ENCODE data around the gene APOO.

Gene APOO

DNA sequence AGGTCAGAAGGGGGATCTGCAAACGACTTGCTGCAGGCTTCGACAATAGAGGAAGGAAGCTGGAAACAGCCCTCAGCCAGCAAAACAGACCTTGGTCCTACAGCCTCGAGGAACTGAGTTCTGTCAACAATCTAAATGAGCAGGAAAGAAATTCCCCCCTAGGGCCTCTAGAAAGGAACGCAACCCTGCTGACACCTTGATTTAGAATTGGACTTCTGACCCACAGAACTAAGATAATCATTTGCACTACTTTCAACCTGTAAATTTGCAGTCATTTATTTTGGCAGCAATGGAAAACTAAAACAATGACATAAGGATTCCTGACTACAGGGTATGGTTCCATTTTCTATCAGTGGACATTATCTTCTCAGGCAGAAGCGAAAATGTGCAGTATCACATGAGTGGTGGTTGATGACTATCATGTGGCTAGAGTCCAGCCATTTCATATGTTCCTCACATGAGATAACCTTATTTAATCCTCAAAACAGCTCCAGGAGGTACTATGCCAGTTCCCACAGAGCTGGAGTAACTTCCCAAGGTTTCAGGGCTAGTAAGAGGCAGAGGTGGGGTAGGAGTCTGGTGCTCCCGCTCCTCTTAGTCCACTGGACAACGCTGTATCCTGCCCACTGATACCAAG is 63.1 kb downstream of the APOO start:
- Histone ChIP-seq H2AFZ (ENCODE audit: low read depth, low read length, severe bottlenecking) (no peak overlapping the region), H3K79me2 (ENCODE audit: insufficient read depth, low read length) (no peaks in the 10 kb centered on the region), H3K27ac (ENCODE audit: low read depth, low read length) (no peak overlapping the region), H3K4me2 (ENCODE audit: low read depth, low read length, poor library complexity, severe bottlenecking) (no peak overlapping the region), H3F3A (ENCODE audit: insufficient read depth) (no peaks in the 10 kb centered on the region), H3K9me2 (replicated peaks; ENCODE audit: insufficient read depth, low read length) (no peaks in the 10 kb centered on the region), H4K20me1 (ENCODE audit: low read depth, low read length) (no peaks in the 10 kb centered on the region), H3K9ac (ENCODE audit: low read length) (no peak overlapping the region), H3K9me3 (ENCODE audit: insufficient read depth, low read length) (no peaks in the 10 kb centered on the region), H3K27me3 (ENCODE audit: low read length) (no peaks in the 10 kb centered on the region), H3K4me3 (ENCODE audit: insufficient read depth, low read length, poor library complexity, severe bottlenecking) (no peak overlapping the region), H3K36me3 (ENCODE audit: low read length) (no peaks in the 10 kb centered on the region)
- TF ChIP-seq EZH2phosphoT487 (conservative IDR thresholded peaks at IDR 0.05; ENCODE audit: low read length) (no peak), CTCF (IDR thresholded peaks at IDR 0.05; ENCODE audit: insufficient read depth, low read length, poor library complexity, severe bottlenecking) (no peak)

DNA sequence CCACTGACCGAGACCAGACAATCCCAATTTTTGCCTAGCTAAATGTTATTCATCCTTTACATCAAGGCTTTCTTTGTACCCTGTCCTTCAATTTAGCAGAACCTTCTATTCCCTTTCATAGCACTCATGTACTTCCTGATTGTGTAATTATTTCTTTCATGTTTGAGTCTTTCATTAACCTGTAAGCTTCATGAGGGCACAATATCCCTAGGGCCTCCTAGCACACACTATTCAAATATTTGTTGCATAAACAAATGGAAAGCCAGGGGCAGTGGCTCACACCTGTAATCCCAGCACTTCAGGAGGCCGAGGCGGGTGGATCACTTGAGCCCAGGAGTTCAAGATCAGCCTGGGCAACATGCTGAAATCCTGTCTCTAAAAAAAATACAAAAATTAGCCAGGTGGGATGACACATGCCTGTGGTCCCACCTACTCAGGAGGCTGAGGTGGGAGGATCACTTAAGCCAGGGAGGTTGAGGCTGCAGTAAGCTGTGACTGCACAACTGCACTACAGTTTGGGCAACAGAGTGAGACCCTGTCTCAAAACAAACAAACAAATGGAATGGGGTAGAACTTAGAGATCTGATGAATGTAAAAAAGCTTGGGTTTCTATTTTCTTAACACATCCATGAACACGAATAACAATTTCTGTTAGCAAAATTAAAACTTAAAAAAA is 65.8 kb downstream of the APOO start:
- TF ChIP-seq EZH2phosphoT487 (conservative IDR thresholded peaks at IDR 0.05; ENCODE audit: low read length) (no peak), CTCF (IDR thresholded peaks at IDR 0.05; ENCODE audit: insufficient read depth, low read length, poor library complexity, severe bottlenecking) (no peak)
- H3K36me3 ChIP-seq (ENCODE audit: low read length), result no peaks in the 10 kb centered on the region
- H2AFZ ChIP-seq (ENCODE audit: low read depth, low read length, severe bottlenecking), result no peak overlapping the region
- no peaks in the 10 kb centered on the region for H3K79me2 ChIP-seq (ENCODE audit: insufficient read depth, low read length)
- H3F3A ChIP-seq (ENCODE audit: insufficient read depth), result no peaks in the 10 kb centered on the region
- no peaks in the 10 kb centered on the region for H3K9me3 ChIP-seq (ENCODE audit: insufficient read depth, low read length)
- no peaks in the 10 kb centered on the region for H4K20me1 ChIP-seq (ENCODE audit: low read depth, low read length)
- no peak overlapping the region for H3K4me2 ChIP-seq (ENCODE audit: low read depth, low read length, poor library complexity, severe bottlenecking)
- H3K27me3 ChIP-seq (ENCODE audit: low read length), result no peaks in the 10 kb centered on the region
- no peaks in the 10 kb centered on the region for H3K9me2 ChIP-seq (replicated peaks; ENCODE audit: insufficient read depth, low read length)
- no peak overlapping the region for H3K9ac ChIP-seq (ENCODE audit: low read length)
- no peak overlapping the region for H3K4me3 ChIP-seq (ENCODE audit: insufficient read depth, low read length, poor library complexity, severe bottlenecking)
- H3K27ac ChIP-seq (ENCODE audit: low read depth, low read length), result no peak overlapping the region

GRCh38 chrX:23840674-23841073 is 67.1 kb downstream of the APOO start:
- H2AFZ ChIP-seq (ENCODE audit: low read depth, low read length, severe bottlenecking), result no peak overlapping the region
- TF ChIP-seq CTCF (IDR thresholded peaks at IDR 0.05; ENCODE audit: insufficient read depth, low read length, poor library complexity, severe bottlenecking) (no peak), EZH2phosphoT487 (conservative IDR thresholded peaks at IDR 0.05; ENCODE audit: low read length) (no peak)
- H3K9me3 ChIP-seq (ENCODE audit: insufficient read depth, low read length), result no peaks in the 10 kb centered on the region
- no peaks in the 10 kb centered on the region for H4K20me1 ChIP-seq (ENCODE audit: low read depth, low read length)
- no peak overlapping the region for H3K9ac ChIP-seq (ENCODE audit: low read length)
- H3K79me2 ChIP-seq (ENCODE audit: insufficient read depth, low read length), result no peaks in the 10 kb centered on the region
- H3K36me3 ChIP-seq (ENCODE audit: low read length), result no peaks in the 10 kb centered on the region
- no peak overlapping the region for H3K4me2 ChIP-seq (ENCODE audit: low read depth, low read length, poor library complexity, severe bottlenecking)
- H3K9me2 ChIP-seq (replicated peaks; ENCODE audit: insufficient read depth, low read length), result no peaks in the 10 kb centered on the region
- H3K27me3 ChIP-seq (ENCODE audit: low read length), result no peaks in the 10 kb centered on the region
- no peak overlapping the region for H3K4me3 ChIP-seq (ENCODE audit: insufficient read depth, low read length, poor library complexity, severe bottlenecking)
- H3K27ac ChIP-seq (ENCODE audit: low read depth, low read length), result no peak overlapping the region
- H3F3A ChIP-seq (ENCODE audit: insufficient read depth), result no peaks in the 10 kb centered on the region

Measured in SU-DHL-6 (cell line).